ENCODE results near the gene MMP21.

Gene MMP21

GRCh38 chr10:125775491-125776106, at the start of gene MMP21:
Gene MMP21, minus strand, starts transcription at chr10:125775821. Its CDS starts 0 bp downstream, at chr10:125775821.
- Histone ChIP-seq H3K4me3 (ENCODE audit: low read length in 2 of 2) (no peak within 1 kb of the TSS), H3K27me3 (ENCODE audit: control insufficient read depth in 2 of 2, insufficient read depth in 2 of 2, low read length in 2 of 2) (no peaks in the 10 kb centered on the region), H3K9ac (ENCODE audit: low read depth in 1 of 2, low read length in 2 of 2) (no peak within 1 kb of the TSS), H3K36me3 (ENCODE audit: control insufficient read depth in 2 of 2, insufficient read depth in 2 of 2, low read length in 2 of 2) (no peaks in the 10 kb centered on the region), H3K9me3 (ENCODE audit: control insufficient read depth in 2 of 2, low read length in 2 of 2) (no peaks in the 10 kb centered on the region), H3K4me1 (ENCODE audit: control insufficient read depth in 2 of 2, insufficient read depth in 2 of 2, low read length in 2 of 2) (no peaks in the 10 kb centered on the region), H3K27ac (ENCODE audit: low read depth in 2 of 2, low read length in 2 of 2) (no peak within 1 kb of the TSS)

DNA sequence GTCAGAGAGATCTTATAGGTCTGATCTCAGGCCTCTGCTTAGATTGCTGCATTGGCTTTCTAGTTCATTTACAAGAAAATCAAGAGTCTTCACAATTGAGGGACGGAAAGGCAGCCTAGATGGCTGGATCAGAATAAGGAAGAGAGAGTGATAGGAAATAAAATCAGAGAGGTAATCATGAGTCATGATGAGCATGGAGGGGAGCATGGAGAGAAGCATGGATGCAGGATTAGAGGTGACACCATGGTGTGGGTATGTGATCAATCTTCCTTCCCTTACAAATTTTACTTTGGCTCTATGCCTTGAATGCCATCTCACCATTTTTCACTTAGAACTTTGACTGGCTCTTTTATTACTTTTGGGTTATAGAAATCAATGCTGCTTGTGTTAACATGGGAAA, 49.1 kb upstream of the MMP21 start:
- Histone ChIP-seq H3K4me1 (ENCODE audit: control insufficient read depth in 2 of 2, insufficient read depth in 2 of 2, low read length in 2 of 2) (peaks cover 11 to 14% of the 10 kb centered on the region in 2 donors), H3K36me3 (ENCODE audit: control insufficient read depth in 2 of 2, insufficient read depth in 2 of 2, low read length in 2 of 2) (peaks cover 22 to 26% of the 10 kb centered on the region in 2 donors), H3K9me3 (ENCODE audit: control insufficient read depth in 2 of 2, low read length in 2 of 2) (no peaks in the 10 kb centered on the region), H3K4me3 (ENCODE audit: low read length in 2 of 2) (peak overlapping the region in 1 of 2 donors; percentile 85), H3K27ac (ENCODE audit: low read depth in 2 of 2, low read length in 2 of 2) (no peak overlapping the region), H3K27me3 (ENCODE audit: control insufficient read depth in 2 of 2, insufficient read depth in 2 of 2, low read length in 2 of 2) (no peaks in the 10 kb centered on the region), H3K9ac (ENCODE audit: low read depth in 1 of 2, low read length in 2 of 2) (peak overlapping the region in 1 of 2 donors; percentile 72)

DNA sequence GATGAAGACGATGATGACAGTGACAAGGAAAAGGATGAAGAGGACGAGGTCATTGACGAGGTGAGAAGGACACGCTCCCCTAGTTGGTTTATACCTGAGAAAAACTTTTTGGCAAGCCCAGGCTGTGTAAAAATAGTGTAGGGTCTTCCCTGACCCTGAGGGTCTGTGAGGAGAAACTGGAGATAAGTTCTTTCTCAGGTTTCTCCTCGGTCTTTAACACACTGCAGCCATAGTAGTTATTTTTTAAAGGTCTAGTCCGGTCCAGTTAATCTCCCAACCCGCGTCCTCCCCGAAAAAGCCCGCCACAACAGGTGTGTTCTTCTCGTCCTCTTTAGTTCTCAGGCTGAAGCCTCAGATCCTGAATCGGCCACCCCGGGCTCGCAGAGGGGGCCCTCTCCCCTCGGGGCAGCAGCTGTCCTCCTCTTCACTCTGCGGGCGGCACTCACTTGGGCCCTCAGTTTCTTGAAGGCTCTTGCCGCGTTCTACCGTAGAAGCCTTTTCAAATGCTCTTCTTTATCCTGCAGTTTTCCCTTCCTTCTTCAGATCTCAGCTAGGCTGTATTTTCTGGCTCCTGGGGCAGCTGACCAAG, 48.1 kb upstream of the MMP21 start:
- H3K4me3 ChIP-seq (ENCODE audit: low read length in 2 of 2): peak overlapping the region; percentile 85 to 86
- peaks cover 11 to 14% of the 10 kb centered on the region in 2 donors for H3K4me1 ChIP-seq (ENCODE audit: control insufficient read depth in 2 of 2, insufficient read depth in 2 of 2, low read length in 2 of 2)
- peaks cover 12 to 16% of the 10 kb centered on the region in 2 donors for H3K36me3 ChIP-seq (ENCODE audit: control insufficient read depth in 2 of 2, insufficient read depth in 2 of 2, low read length in 2 of 2)
- no peaks in the 10 kb centered on the region for H3K27me3 ChIP-seq (ENCODE audit: control insufficient read depth in 2 of 2, insufficient read depth in 2 of 2, low read length in 2 of 2)
- peak overlapping the region; percentile 78 to 89 for H3K27ac ChIP-seq (ENCODE audit: low read depth in 2 of 2, low read length in 2 of 2)
- H3K9me3 ChIP-seq (ENCODE audit: control insufficient read depth in 2 of 2, low read length in 2 of 2): no peaks in the 10 kb centered on the region
- H3K9ac ChIP-seq (ENCODE audit: low read depth in 1 of 2, low read length in 2 of 2): peak overlapping the region; percentile 52 to 72

DNA sequence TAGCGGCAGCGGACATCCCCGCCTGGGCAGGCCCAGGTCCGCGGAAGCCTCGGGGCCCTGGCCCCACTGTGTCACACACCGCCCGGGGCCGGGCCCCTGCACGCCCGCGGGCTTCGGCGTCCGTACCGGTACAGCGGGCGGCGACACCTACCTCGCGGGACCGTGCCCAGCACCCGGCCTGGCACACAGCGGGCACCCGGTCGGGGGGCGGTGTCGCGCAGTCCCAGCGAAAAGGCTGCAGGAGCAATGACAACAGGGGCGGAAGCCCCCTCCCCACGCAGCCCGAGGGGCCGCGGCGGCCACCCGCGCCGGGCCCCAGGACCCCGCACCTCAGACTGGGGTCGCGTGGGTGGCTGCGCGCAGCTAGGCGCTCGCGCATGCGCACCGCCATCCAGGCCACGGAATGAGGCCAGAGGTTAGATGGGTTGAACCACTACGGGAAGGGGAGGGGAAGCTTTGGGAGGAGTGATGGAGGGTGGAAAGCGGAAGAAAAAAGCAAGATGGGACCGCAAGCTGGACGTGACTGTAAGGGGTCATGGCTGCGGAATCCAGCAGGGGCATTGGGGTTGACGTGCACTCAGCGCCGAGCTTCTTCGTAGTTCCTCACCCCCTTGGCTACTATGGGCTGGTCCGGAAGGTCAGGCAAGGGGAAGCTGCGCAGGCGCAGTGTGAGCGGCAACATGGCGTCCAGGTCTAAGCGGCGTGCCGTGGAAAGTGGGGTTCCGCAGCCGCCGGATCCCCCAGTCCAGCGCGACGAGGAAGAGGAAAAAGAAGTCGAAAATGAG, 47.4 kb upstream of the MMP21 start, which contains the start of the genes BCCIP and UROS:
Gene BCCIP, plus strand, starts transcription at position 669 of the 785 bp plus-strand sequence. Its CDS starts 12 bp downstream, at position 681.
Gene UROS, minus strand, starts transcription at position 381 of the 785 bp plus-strand sequence. CDS start 6,759 bp downstream, outside the sequence.
- H3K4me1 ChIP-seq (ENCODE audit: control insufficient read depth in 2 of 2, insufficient read depth in 2 of 2, low read length in 2 of 2): peaks cover 11 to 14% of the 10 kb centered on the region in 2 donors

GRCh38 chr10:125820701-125821100, 45.1 kb upstream of the MMP21 start:
- Histone ChIP-seq H3K4me1 (ENCODE audit: control insufficient read depth in 2 of 2, insufficient read depth in 2 of 2, low read length in 2 of 2) (peaks cover 11 to 14% of the 10 kb centered on the region in 2 donors), H3K36me3 (ENCODE audit: control insufficient read depth in 2 of 2, insufficient read depth in 2 of 2, low read length in 2 of 2) (no peaks in the 10 kb centered on the region), H3K27ac (ENCODE audit: low read depth in 2 of 2, low read length in 2 of 2) (no peak overlapping the region), H3K27me3 (ENCODE audit: control insufficient read depth in 2 of 2, insufficient read depth in 2 of 2, low read length in 2 of 2) (no peaks in the 10 kb centered on the region), H3K4me3 (ENCODE audit: low read length in 2 of 2) (no peak overlapping the region), H3K9me3 (ENCODE audit: control insufficient read depth in 2 of 2, low read length in 2 of 2) (no peaks in the 10 kb centered on the region), H3K9ac (ENCODE audit: low read depth in 1 of 2, low read length in 2 of 2) (no peak overlapping the region)

More for the DNA sequence above, 47.4 kb upstream of the MMP21 start, which contains the start of the genes BCCIP and UROS:
- H3K36me3 ChIP-seq (ENCODE audit: control insufficient read depth in 2 of 2, insufficient read depth in 2 of 2, low read length in 2 of 2): peaks cover 5 to 10% of the 10 kb centered on the region in 2 donors
- peak within 1 kb of the TSS; percentile 85 to 86 for H3K4me3 ChIP-seq (ENCODE audit: low read length in 2 of 2)
- no peaks in the 10 kb centered on the region for H3K27me3 ChIP-seq (ENCODE audit: control insufficient read depth in 2 of 2, insufficient read depth in 2 of 2, low read length in 2 of 2)
- H3K9ac ChIP-seq (ENCODE audit: low read depth in 1 of 2, low read length in 2 of 2): peak within 1 kb of the TSS; percentile 52 to 72
- H3K27ac ChIP-seq (ENCODE audit: low read depth in 2 of 2, low read length in 2 of 2): peak within 1 kb of the TSS; percentile 78 to 89
- H3K9me3 ChIP-seq (ENCODE audit: control insufficient read depth in 2 of 2, low read length in 2 of 2): no peaks in the 10 kb centered on the region

DNA sequence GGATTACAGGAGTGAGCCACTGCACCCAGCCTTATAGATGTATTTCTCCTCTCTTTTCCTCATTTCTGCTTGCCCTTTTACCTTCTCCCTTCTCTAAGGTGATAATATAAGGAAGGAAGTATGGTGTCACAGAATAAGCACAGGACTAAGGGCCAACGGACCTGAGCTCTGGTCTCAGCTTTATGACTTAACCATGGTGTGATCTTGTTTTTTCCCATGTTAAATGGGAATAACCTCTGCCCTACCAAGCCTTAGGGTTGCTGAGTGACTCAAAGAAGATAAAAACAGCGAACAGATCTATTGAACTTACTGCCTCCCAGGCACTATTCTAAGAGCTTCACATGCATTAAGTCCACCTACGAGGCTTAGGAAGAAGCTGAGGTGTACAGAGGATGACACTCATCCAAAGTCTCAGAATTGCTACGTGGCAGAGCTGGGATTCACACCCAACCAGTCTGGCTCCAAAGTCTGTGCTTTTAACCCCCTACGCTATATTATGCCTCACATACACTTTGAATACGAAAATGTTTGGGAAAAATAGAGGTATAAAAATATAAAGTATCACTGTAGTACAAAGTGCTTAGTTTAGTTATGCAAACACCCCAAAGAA, 41.8 kb upstream of the MMP21 start:
- peaks cover 12 to 19% of the 10 kb centered on the region in 2 donors for H3K36me3 ChIP-seq (ENCODE audit: control insufficient read depth in 2 of 2, insufficient read depth in 2 of 2, low read length in 2 of 2)
- H3K27me3 ChIP-seq (ENCODE audit: control insufficient read depth in 2 of 2, insufficient read depth in 2 of 2, low read length in 2 of 2): no peaks in the 10 kb centered on the region
- H3K4me1 ChIP-seq (ENCODE audit: control insufficient read depth in 2 of 2, insufficient read depth in 2 of 2, low read length in 2 of 2): peaks cover 0 to 3% of the 10 kb centered on the region in 2 donors
- no peaks in the 10 kb centered on the region for H3K9me3 ChIP-seq (ENCODE audit: control insufficient read depth in 2 of 2, low read length in 2 of 2)
- H3K9ac ChIP-seq (ENCODE audit: low read depth in 1 of 2, low read length in 2 of 2): no peak overlapping the region
- H3K4me3 ChIP-seq (ENCODE audit: low read length in 2 of 2): no peak overlapping the region
- no peak overlapping the region for H3K27ac ChIP-seq (ENCODE audit: low read depth in 2 of 2, low read length in 2 of 2)

GRCh38 chr10:125816548-125816947, 40.9 kb upstream of the MMP21 start:
- H3K9ac ChIP-seq (ENCODE audit: low read depth in 1 of 2, low read length in 2 of 2): no peak overlapping the region
- H3K4me3 ChIP-seq (ENCODE audit: low read length in 2 of 2): no peak overlapping the region
- H3K9me3 ChIP-seq (ENCODE audit: control insufficient read depth in 2 of 2, low read length in 2 of 2): no peaks in the 10 kb centered on the region
- H3K27me3 ChIP-seq (ENCODE audit: control insufficient read depth in 2 of 2, insufficient read depth in 2 of 2, low read length in 2 of 2): no peaks in the 10 kb centered on the region
- no peak overlapping the region for H3K27ac ChIP-seq (ENCODE audit: low read depth in 2 of 2, low read length in 2 of 2)
- peaks cover 12 to 19% of the 10 kb centered on the region in 2 donors for H3K36me3 ChIP-seq (ENCODE audit: control insufficient read depth in 2 of 2, insufficient read depth in 2 of 2, low read length in 2 of 2)
- no peaks in the 10 kb centered on the region for H3K4me1 ChIP-seq (ENCODE audit: control insufficient read depth in 2 of 2, insufficient read depth in 2 of 2, low read length in 2 of 2)

GRCh38 chr10:125815764-125816163, 40.1 kb upstream of the MMP21 start:
- Histone ChIP-seq H3K27ac (ENCODE audit: low read depth in 2 of 2, low read length in 2 of 2) (no peak overlapping the region), H3K36me3 (ENCODE audit: control insufficient read depth in 2 of 2, insufficient read depth in 2 of 2, low read length in 2 of 2) (peaks cover 12 to 25% of the 10 kb centered on the region in 2 donors), H3K4me1 (ENCODE audit: control insufficient read depth in 2 of 2, insufficient read depth in 2 of 2, low read length in 2 of 2) (no peaks in the 10 kb centered on the region), H3K4me3 (ENCODE audit: low read length in 2 of 2) (no peak overlapping the region), H3K27me3 (ENCODE audit: control insufficient read depth in 2 of 2, insufficient read depth in 2 of 2, low read length in 2 of 2) (no peaks in the 10 kb centered on the region), H3K9me3 (ENCODE audit: control insufficient read depth in 2 of 2, low read length in 2 of 2) (no peaks in the 10 kb centered on the region), H3K9ac (ENCODE audit: low read depth in 1 of 2, low read length in 2 of 2) (no peak overlapping the region)

GRCh38 chr10:125812128-125812750, 36.6 kb upstream of the MMP21 start:
- H3K4me3 ChIP-seq (ENCODE audit: low read length in 2 of 2): no peak overlapping the region
- no peaks in the 10 kb centered on the region for H3K4me1 ChIP-seq (ENCODE audit: control insufficient read depth in 2 of 2, insufficient read depth in 2 of 2, low read length in 2 of 2)
- no peaks in the 10 kb centered on the region for H3K9me3 ChIP-seq (ENCODE audit: control insufficient read depth in 2 of 2, low read length in 2 of 2)
- H3K9ac ChIP-seq (ENCODE audit: low read depth in 1 of 2, low read length in 2 of 2): no peak overlapping the region
- H3K27ac ChIP-seq (ENCODE audit: low read depth in 2 of 2, low read length in 2 of 2): no peak overlapping the region
- H3K27me3 ChIP-seq (ENCODE audit: control insufficient read depth in 2 of 2, insufficient read depth in 2 of 2, low read length in 2 of 2): no peaks in the 10 kb centered on the region
- H3K36me3 ChIP-seq (ENCODE audit: control insufficient read depth in 2 of 2, insufficient read depth in 2 of 2, low read length in 2 of 2): peaks cover 21 to 39% of the 10 kb centered on the region in 2 donors

All from mucosa of rectum (tissue), 2 donors.